Astrocyte (in vitro differentiated cells and primary cell): ENCODE results near the gene TAP2.

Source experiments
- CTCF ChIP-seq: IDR thresholded peaks from 2 replicates; pipeline ENCODE4 v1.5.1; 2011; ENCODE audit warnings: low read depth, mild to moderate bottlenecking, inconsistent platforms, low read length, moderate library complexity; ENCODE audit not compliant: insufficient read depth
- EZH2 ChIP-seq: IDR thresholded peaks from 2 replicates; pipeline ENCODE4 v1.6.1; 2012; ENCODE audit warnings: mild to moderate bottlenecking, low read length, inconsistent platforms; ENCODE audit not compliant: insufficient read depth

GRCh38 chr6:32832535-32832934 lies 6.0 kb downstream of the TAP2 start:
- TF ChIP-seq CTCF: no peak
- TF ChIP-seq EZH2: no peak
